HEK293 (cell line): ENCODE data around the gene METAP1D.

ENCODE experiments used
- CTCF ChIA-PET: fragments of 350-600 bp; formaldehyde crosslinking; extraction: SDS; loops from one replicate; lab custom pipeline; 2021; ENCODE audit warnings: antibody characterized with exemption; lab: Yijun Ruan, JAX
- POLR2A ChIA-PET: fragments of 300-600 bp; formaldehyde crosslinking; extraction: SDS; loops from one replicate; lab custom pipeline; 2020; ENCODE audit warnings: antibody characterized with exemption, inconsistent platforms; lab: Yijun Ruan, JAX
- H3K27ac ChIP-seq: fragments of 200-500 bp; sonication (Bioruptor generic); 2 replicates; pipeline ENCODE4 v1.5.1; 2014; ENCODE audit warnings: low read depth, low read length, control low read depth, inconsistent platforms; ENCODE audit errors: extremely low read depth
- H3K36me3 ChIP-seq, 2 experiments: fragments of 200-500 bp in 1 of 2; sonication (Bioruptor generic) in 1 of 2; 1 replicate in 1 of 2; 2 replicates in 1 of 2; pipeline ENCODE4 v1.5.1; 2014 to 2017; ENCODE audit warnings: inconsistent platforms in 2 of 2, low read length in 2 of 2; ENCODE audit not compliant: control insufficient read depth in 2 of 2, insufficient read depth in 1 of 2
- H3K4me1 ChIP-seq: fragments of 200-500 bp; sonication (Bioruptor generic); 2 replicates; pipeline ENCODE4 v1.5.1; 2014; ENCODE audit warnings: mild to moderate bottlenecking, low read length, inconsistent platforms; ENCODE audit not compliant: control insufficient read depth, insufficient read depth
- H3K4me3 ChIP-seq: 2 replicates; pipeline ENCODE4 v1.5.1; 2011; ENCODE audit warnings: low read depth, mild to moderate bottlenecking, control low read depth, low read length, moderate library complexity
- H3K9me3 ChIP-seq: fragments of 200-500 bp; sonication (Bioruptor generic); 2 replicates; pipeline ENCODE4 v1.5.1; 2014; ENCODE audit warnings: low read depth, low read length, inconsistent platforms; ENCODE audit not compliant: control insufficient read depth, insufficient read depth
- GLI2 ChIP-seq: fragments of 450-650 bp; formaldehyde crosslinking; IDR thresholded peaks from 2 replicates; pipeline ENCODE4; 2017; ENCODE audit warnings: missing biosample characterization, missing genetic modification characterization, low read depth, borderline replicate concordance
- KLF1 ChIP-seq: fragments of 450-650 bp; formaldehyde crosslinking; IDR thresholded peaks from 2 replicates; pipeline ENCODE4 v1.5.1; 2016; ENCODE audit warnings: missing biosample characterization, missing genetic modification characterization
- REPIN1 ChIP-seq: fragments of 450-650 bp; formaldehyde crosslinking; IDR thresholded peaks from 2 replicates; pipeline ENCODE4 v1.5.1; 2017; ENCODE audit warnings: missing biosample characterization, missing genetic modification characterization, low read depth
- SETDB1 ChIP-seq: IDR thresholded peaks from one replicate; pipeline ENCODE4 v1.6.1; 2017; ENCODE audit warnings: mild to moderate bottlenecking, low read length, moderate library complexity, mixed read lengths; ENCODE audit not compliant: insufficient read length
- ZFP3 ChIP-seq: fragments of 450-650 bp; formaldehyde crosslinking; IDR thresholded peaks from 2 replicates; pipeline ENCODE4 v1.5.1; 2016; ENCODE audit warnings: low read depth, missing biosample characterization, missing genetic modification characterization
- ZFP37 ChIP-seq: fragments of 450-650 bp; formaldehyde crosslinking; IDR thresholded peaks from 2 replicates; pipeline ENCODE4 v1.5.1; 2016; ENCODE audit warnings: missing biosample characterization, missing genetic modification characterization
- ZNF169 ChIP-seq: fragments of 450-650 bp; formaldehyde crosslinking; IDR thresholded peaks from 2 replicates; pipeline ENCODE4 v1.5.1; 2016; ENCODE audit warnings: missing biosample characterization, missing genetic modification characterization
- ZNF239 ChIP-seq: fragments of 450-650 bp; formaldehyde crosslinking; IDR thresholded peaks from 2 replicates; pipeline ENCODE4 v1.5.1; 2016; ENCODE audit warnings: missing biosample characterization, missing genetic modification characterization
- ZNF266 ChIP-seq: fragments of 450-650 bp; formaldehyde crosslinking; IDR thresholded peaks from 2 replicates; pipeline ENCODE4 v1.5.1; 2016; ENCODE audit warnings: missing biosample characterization, missing genetic modification characterization, low read depth
- ZNF292 ChIP-seq: fragments of 450-650 bp; formaldehyde crosslinking; IDR thresholded peaks from 2 replicates; pipeline ENCODE4 v1.5.1; 2016; ENCODE audit warnings: low read depth, missing biosample characterization, missing genetic modification characterization, borderline replicate concordance
- ZNF514 ChIP-seq: fragments of 450-650 bp; formaldehyde crosslinking; IDR thresholded peaks from 2 replicates; pipeline ENCODE4 v1.5.1; 2016; ENCODE audit warnings: missing biosample characterization, missing genetic modification characterization
- ZNF549 ChIP-seq: fragments of 450-650 bp; IDR thresholded peaks from 2 replicates; pipeline ENCODE4 v1.5.1; 2018; ENCODE audit warnings: missing biosample characterization, missing genetic modification characterization, mild to moderate bottlenecking, inconsistent platforms, moderate library complexity
- ZNF701 ChIP-seq: fragments of 450-650 bp; formaldehyde crosslinking; IDR thresholded peaks from 2 replicates; pipeline ENCODE4 v1.5.1; 2016; ENCODE audit warnings: missing biosample characterization, missing genetic modification characterization
- ZNF768 ChIP-seq: fragments of 450-650 bp; formaldehyde crosslinking; IDR thresholded peaks from 2 replicates; pipeline ENCODE4 v1.5.1; 2018; ENCODE audit warnings: missing biosample characterization, mild to moderate bottlenecking, missing genetic modification characterization
- TF ChIP-seq, protein P1 (sequence below): fragments of 450-650 bp; formaldehyde crosslinking; IDR thresholded peaks from 2 replicates; pipeline ENCODE4 v1.5.1; 2016; ENCODE audit warnings: missing biosample characterization, missing genetic modification characterization
- TF ChIP-seq, protein P2 (sequence below): fragments of 450-650 bp; IDR thresholded peaks from 2 replicates; pipeline ENCODE4 v1.5.1; 2018; ENCODE audit warnings: missing biosample characterization, mild to moderate bottlenecking, missing genetic modification characterization
- TF ChIP-seq, protein P3 (sequence below): fragments of 450-650 bp; formaldehyde crosslinking; IDR thresholded peaks from 2 replicates; pipeline ENCODE4 v1.5.1; 2016; ENCODE audit warnings: missing biosample characterization, missing genetic modification characterization, low read depth

The METAP1D gene

DNA sequence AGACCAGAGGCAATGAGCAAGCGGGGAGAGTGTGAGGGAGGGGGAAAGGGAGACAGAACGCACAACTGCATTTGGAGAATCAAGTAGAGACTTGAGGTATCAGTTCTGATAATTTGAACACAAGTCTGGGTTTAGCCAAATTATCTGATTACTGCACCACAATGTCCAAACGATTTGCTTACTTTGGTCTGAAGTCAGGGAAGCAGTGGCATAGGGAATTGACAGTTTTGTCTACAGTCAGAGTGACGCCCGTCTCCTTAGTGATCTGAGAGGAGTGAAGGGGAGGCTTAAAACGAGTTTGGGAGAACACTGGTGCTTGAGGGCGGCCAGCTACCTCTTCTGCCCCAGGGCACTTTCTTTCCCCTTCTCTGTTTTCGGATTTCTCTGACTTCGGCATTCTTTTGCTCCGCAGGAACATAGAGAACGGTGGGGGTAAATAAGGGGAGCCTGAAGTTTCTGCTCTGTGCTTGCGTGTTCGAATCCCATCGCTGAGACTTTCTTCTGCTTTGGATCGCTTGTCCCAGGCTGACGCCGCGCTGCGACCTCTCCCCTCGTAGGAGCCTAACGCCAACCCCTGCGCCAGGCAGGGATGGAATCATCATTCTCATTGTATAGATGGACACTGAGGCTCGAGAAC lies 105.8 kb downstream of the METAP1D start (continued):
- TF ChIP-seq, protein P1, sequence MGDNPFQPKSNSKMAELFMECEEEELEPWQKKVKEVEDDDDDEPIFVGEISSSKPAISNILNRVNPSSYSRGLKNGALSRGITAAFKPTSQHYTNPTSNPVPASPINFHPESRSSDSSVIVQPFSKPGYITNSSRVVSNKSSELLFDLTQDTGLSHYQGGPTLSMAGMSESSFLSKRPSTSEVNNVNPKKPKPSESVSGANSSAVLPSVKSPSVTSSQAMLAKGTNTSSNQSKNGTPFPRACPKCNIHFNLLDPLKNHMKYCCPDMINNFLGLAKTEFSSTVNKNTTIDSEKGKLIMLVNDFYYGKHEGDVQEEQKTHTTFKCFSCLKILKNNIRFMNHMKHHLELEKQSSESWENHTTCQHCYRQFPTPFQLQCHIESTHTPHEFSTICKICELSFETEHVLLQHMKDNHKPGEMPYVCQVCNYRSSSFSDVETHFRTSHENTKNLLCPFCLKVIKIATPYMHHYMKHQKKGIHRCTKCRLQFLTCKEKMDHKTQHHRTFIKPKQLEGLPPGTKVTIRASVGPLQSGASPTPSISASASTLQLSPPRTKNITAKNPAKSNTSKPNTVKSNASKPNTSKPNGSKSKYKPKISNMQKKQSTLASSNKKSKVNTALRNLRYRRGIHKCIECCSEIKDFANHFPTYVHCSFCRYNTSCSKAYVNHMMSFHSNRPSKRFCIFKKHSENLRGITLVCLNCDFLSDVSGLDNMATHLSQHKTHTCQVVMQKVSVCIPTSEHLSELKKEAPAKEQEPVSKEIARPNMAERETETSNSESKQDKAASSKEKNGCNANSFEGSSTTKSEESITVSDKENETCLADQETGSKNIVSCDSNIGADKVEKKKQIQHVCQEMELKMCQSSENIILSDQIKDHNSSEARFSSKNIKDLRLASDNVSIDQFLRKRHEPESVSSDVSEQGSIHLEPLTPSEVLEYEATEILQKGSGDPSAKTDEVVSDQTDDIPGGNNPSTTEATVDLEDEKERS (tag by site-specific recombination), result no peak
- TF ChIP-seq ZFP3 (tag by site-specific recombination), result no peak
- TF ChIP-seq, all 188 proteins: peak for 0

DNA sequence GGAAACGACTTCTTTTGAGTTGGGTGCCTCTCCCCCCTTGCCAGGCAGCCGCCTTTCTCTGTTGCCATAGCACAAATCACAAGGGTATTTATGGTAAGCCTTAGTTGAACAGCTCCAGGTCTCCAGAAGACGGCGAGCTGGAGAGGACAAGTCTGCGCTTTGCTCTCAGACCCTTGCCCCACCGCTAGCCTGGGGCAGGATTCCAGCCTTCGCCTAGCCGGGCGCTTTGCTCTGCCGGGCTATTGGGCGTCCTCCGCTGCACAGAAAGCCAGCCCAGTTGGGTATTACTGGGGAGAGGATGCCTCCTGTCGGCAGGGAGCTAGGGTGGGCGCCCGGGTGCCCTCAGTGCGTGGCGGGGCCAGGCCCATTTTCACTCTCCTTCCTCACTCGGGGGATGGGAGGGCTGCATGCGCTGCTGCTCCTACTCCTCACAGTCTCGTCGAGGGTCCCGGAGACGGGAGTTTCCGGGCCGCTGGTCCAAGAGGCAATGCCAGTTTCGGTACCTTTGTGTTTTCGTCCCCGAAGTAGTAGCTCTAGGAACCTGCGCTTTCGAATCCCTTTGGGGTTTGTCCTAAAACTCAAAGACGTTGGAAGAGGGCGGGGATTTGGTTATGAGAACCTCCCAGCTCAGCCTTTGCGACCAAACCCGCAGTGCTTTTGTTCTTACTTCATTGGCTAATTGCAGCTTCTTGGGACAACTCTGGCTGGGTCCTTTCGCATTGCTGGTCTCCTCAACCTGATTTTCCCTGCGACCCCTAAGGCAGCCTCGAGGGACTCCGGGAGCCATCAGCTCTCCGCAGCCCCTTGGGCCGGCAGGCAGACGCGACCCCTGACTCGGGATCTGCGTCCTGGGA lies 106.6 kb downstream of the METAP1D start:
- TF ChIP-seq GLI2 (tag by site-specific recombination) (no peak), ZNF169 (tag by site-specific recombination) (no peak), REPIN1 (no peak), ZNF701 (no peak), ZNF239 (tag by site-specific recombination) (no peak), ZNF266 (tag by site-specific recombination) (no peak), KLF1 (no peak), ZNF514 (tag by site-specific recombination) (no peak), ZNF549 (tag by site-specific recombination) (no peak), ZNF768 (no peak), ZNF292 (tag by site-specific recombination) (no peak), SETDB1 (no peak), ZFP37 (no peak)
- TF ChIP-seq, protein P2, sequence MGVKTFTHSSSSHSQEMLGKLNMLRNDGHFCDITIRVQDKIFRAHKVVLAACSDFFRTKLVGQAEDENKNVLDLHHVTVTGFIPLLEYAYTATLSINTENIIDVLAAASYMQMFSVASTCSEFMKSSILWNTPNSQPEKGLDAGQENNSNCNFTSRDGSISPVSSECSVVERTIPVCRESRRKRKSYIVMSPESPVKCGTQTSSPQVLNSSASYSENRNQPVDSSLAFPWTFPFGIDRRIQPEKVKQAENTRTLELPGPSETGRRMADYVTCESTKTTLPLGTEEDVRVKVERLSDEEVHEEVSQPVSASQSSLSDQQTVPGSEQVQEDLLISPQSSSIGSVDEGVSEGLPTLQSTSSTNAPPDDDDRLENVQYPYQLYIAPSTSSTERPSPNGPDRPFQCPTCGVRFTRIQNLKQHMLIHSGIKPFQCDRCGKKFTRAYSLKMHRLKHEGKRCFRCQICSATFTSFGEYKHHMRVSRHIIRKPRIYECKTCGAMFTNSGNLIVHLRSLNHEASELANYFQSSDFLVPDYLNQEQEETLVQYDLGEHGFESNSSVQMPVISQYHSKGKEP (tag by site-specific recombination), result no peak
- TF ChIP-seq, protein P3, sequence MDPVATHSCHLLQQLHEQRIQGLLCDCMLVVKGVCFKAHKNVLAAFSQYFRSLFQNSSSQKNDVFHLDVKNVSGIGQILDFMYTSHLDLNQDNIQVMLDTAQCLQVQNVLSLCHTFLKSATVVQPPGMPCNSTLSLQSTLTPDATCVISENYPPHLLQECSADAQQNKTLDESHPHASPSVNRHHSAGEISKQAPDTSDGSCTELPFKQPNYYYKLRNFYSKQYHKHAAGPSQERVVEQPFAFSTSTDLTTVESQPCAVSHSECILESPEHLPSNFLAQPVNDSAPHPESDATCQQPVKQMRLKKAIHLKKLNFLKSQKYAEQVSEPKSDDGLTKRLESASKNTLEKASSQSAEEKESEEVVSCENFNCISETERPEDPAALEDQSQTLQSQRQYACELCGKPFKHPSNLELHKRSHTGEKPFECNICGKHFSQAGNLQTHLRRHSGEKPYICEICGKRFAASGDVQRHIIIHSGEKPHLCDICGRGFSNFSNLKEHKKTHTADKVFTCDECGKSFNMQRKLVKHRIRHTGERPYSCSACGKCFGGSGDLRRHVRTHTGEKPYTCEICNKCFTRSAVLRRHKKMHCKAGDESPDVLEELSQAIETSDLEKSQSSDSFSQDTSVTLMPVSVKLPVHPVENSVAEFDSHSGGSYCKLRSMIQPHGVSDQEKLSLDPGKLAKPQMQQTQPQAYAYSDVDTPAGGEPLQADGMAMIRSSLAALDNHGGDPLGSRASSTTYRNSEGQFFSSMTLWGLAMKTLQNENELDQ (tag by site-specific recombination), result no peak
- TF ChIP-seq, all 188 proteins: peak for 0
- no peak overlapping the region for H3K27ac ChIP-seq
- POLR2A ChIA-PET, result interaction anchor here (0.5 to 1.0 kb wide), 4 partner anchors 11 to 416 kb away, joined by 3 to 7 read pairs (median 4); no protein-coding TSS in a partner anchor
- peaks cover 0 to under 1% of the 10 kb centered on the region in 2 experiments; a peak in 1 of 3 replicates for H3K36me3 ChIP-seq
- CTCF ChIA-PET, result interaction anchor here (0.6 to 3.4 kb wide), 7 partner anchors 21 to 576 kb away, joined by 3 to 15 read pairs (median 4); no protein-coding TSS in a partner anchor
- no peaks in the 10 kb centered on the region for H3K9me3 ChIP-seq
- no peak overlapping the region for H3K4me3 ChIP-seq
- H3K4me1 ChIP-seq, result peaks cover 7% of the 10 kb centered on the region; the same call in 1 of the 2 replicates
